Keratinocyte (primary cell): ENCODE results near the gene PGA4. TPM values are rescaled to one million over a fixed set of nuclear protein-coding genes. Genes with fewer than 3 reads are reported as not detected.
"Not testable (repeated sequence)": the region's sequence is repeated elsewhere in the genome, so short reads cannot be mapped to it uniquely, and the experiment has no call there.

ENCODE experiments used
- DNase-seq: peaks from one replicate; pipeline ENCODE4 v3.0.0-alpha.2; 2011; ENCODE audit warnings: low read depth, missing footprints, low spot score
- FAIRE-seq: peaks from 2 replicates; lab custom pipeline; 2011; peaks lifted over from hg19 to GRCh38; lab: Jason Lieb, UNC
- H2AFZ ChIP-seq: 2 replicates; pipeline ENCODE4 v1.6.0; 2012; ENCODE audit warnings: low read length, control low read depth, inconsistent platforms; ENCODE audit not compliant: control insufficient read depth
- H3K27ac ChIP-seq: 2 replicates; pipeline ENCODE4 v1.5.1; 2011; ENCODE audit warnings: low read length; ENCODE audit not compliant: control insufficient read depth, insufficient read depth
- H3K27me3 ChIP-seq: 3 replicates; pipeline ENCODE4 v1.6.0; 2011; ENCODE audit warnings: low read length; ENCODE audit not compliant: control insufficient read depth, insufficient read depth; ENCODE audit errors: extremely low read depth
- H3K36me3 ChIP-seq, 2 experiments: 2 replicates in 1 of 2; 3 replicates in 1 of 2; pipeline ENCODE4 v1.5.1; 2011; ENCODE audit warnings: low read length in 2 of 2, mild to moderate bottlenecking in 1 of 2; ENCODE audit not compliant: control insufficient read depth in 2 of 2, insufficient read depth in 2 of 2; ENCODE audit errors: extremely low read depth in 1 of 2
- H3K4me1 ChIP-seq: 3 replicates; pipeline ENCODE4 v1.5.1; 2011; ENCODE audit warnings: low read length; ENCODE audit not compliant: control insufficient read depth, insufficient read depth; ENCODE audit errors: extremely low read depth
- H3K4me2 ChIP-seq: 3 replicates; pipeline ENCODE4 v1.6.0; 2011; ENCODE audit warnings: low read depth, low read length; ENCODE audit not compliant: control insufficient read depth, insufficient read depth; ENCODE audit errors: extremely low read depth
- H3K4me3 ChIP-seq, 3 experiments: fragments of 200-600 bp in 1 of 3; sonication (generic) in 1 of 3; 2 replicates in 2 of 3; 3 replicates in 1 of 3; pipeline ENCODE4 v1.5.1; 2011 to 2016; ENCODE audit warnings: low read length in 3 of 3, mild to moderate bottlenecking in 3 of 3, control low read depth in 2 of 3, inconsistent platforms in 1 of 3, low read depth in 1 of 3, mixed read lengths in 1 of 3, mixed run types in 1 of 3, moderate library complexity in 1 of 3; ENCODE audit not compliant: control insufficient read depth in 2 of 3, insufficient read depth in 2 of 3; ENCODE audit errors: extremely low read depth in 1 of 3
- H3K79me2 ChIP-seq: 2 replicates; pipeline ENCODE4 v1.6.0; 2012; ENCODE audit warnings: low read length; ENCODE audit not compliant: control insufficient read depth, insufficient read depth
- H3K9ac ChIP-seq: 3 replicates; pipeline ENCODE4 v1.6.0; 2011; ENCODE audit warnings: low read length; ENCODE audit not compliant: control insufficient read depth, insufficient read depth; ENCODE audit errors: extremely low read depth
- H3K9me1 ChIP-seq: 3 replicates; pipeline ENCODE4 v1.6.0; 2011; ENCODE audit warnings: low read length; ENCODE audit not compliant: control insufficient read depth, insufficient read depth; ENCODE audit errors: extremely low read depth
- H3K9me3 ChIP-seq: 2 replicates; pipeline ENCODE4 v1.5.1; 2012; ENCODE audit warnings: low read depth, low read length; ENCODE audit not compliant: control insufficient read depth
- H4K20me1 ChIP-seq: 3 replicates; pipeline ENCODE4 v1.6.0; 2011; ENCODE audit warnings: low read length; ENCODE audit not compliant: control insufficient read depth, insufficient read depth; ENCODE audit errors: extremely low read depth
- dilution Hi-C: fragments of 300-500 bp; cut with MboI; formaldehyde crosslinking; loops from one replicate; pipeline ENCODE4 v1.7.0; 2020; ENCODE audit warnings: low sequenced_read_pairs; ENCODE audit not compliant: extremely low pct_ligation_motif_present
- polyA plus RNA-seq, 5 experiments: library from polyadenylated mRNA; depleted of rRNA in 3 of 5; stranded (reverse) in 3 of 5; stranded (forward) in 1 of 5; unstranded in 1 of 5; fragments of >200 nt; gene quantifications; 1 replicate in 1 of 5; 2 replicates in 3 of 5; 3 replicates in 1 of 5; pipeline versions ENCODE4 v1.2.1 to v1.2.3, GENCODE V29; 2011 to 2012; ENCODE audit warnings: missing spikeins in 2 of 5, low read depth in 1 of 5, low replicate concordance in 1 of 5

The PGA4 gene
- polyA plus RNA-seq, 1 donor (not counting 4 experiments of a cell fraction or from before 2014, with no cell fraction given) = not detected

DNA sequence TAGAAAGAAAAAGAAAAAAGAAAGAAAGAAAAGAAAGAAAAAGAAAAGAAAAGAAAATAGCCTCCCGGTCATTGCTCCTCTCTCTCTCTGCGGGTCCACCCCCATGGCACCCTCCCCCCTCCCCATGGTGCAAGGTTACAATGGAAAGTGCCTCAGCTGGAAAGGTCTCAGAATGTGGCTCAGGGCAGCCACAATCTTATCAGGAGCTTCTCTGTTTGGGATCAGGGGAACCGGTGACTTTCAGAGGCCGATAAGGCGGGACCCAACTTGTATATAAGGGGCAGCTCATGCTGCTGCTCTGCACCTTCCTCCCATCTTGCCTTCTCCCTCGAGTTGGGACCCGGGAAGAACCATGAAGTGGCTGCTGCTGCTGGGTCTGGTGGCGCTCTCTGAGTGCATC, 18.7 kb downstream of the PGA4 start, which contains the start of gene PGA5:
PGA5 (plus strand) TSS at position 301 of the 400 bp plus-strand sequence; CDS start at position 353, 52 bp downstream.
- H3K4me3 ChIP-seq, FAIRE-seq, H3K27me3 ChIP-seq, DNase-seq, H3K27ac ChIP-seq, H4K20me1 ChIP-seq, H3K9me1 ChIP-seq, dilution Hi-C loops, H3K4me1 ChIP-seq, H3K9me3 ChIP-seq, H3K9ac ChIP-seq, H3K36me3 ChIP-seq, H3K4me2 ChIP-seq, H3K79me2 ChIP-seq, H2AFZ ChIP-seq: not testable (repeated sequence)

DNA sequence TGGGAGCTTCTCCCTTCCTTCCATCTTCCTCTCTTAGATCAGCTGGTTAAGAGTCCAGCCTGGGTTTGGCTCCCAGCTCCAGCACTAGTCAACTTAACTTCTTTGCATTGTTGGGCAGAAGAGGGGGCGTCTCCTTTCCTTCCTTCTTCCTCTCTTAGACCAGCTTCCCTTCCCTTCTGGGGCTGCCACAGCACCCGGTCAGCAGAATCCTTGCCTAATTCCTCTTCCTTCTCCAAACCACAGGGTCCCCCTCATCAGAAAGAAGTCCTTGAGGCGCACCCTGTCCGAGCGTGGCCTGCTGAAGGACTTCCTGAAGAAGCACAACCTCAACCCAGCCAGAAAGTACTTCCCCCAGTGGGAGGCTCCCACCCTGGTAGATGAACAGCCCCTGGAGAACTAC, 19.4 kb downstream of the PGA4 start:
- H3K4me2 ChIP-seq, H3K9ac ChIP-seq, FAIRE-seq, dilution Hi-C loops, H3K4me1 ChIP-seq, H3K9me3 ChIP-seq, H3K79me2 ChIP-seq, H3K9me1 ChIP-seq, H3K27me3 ChIP-seq, H2AFZ ChIP-seq, H4K20me1 ChIP-seq, H3K4me3 ChIP-seq, H3K36me3 ChIP-seq, DNase-seq, H3K27ac ChIP-seq: not testable (repeated sequence)

DNA sequence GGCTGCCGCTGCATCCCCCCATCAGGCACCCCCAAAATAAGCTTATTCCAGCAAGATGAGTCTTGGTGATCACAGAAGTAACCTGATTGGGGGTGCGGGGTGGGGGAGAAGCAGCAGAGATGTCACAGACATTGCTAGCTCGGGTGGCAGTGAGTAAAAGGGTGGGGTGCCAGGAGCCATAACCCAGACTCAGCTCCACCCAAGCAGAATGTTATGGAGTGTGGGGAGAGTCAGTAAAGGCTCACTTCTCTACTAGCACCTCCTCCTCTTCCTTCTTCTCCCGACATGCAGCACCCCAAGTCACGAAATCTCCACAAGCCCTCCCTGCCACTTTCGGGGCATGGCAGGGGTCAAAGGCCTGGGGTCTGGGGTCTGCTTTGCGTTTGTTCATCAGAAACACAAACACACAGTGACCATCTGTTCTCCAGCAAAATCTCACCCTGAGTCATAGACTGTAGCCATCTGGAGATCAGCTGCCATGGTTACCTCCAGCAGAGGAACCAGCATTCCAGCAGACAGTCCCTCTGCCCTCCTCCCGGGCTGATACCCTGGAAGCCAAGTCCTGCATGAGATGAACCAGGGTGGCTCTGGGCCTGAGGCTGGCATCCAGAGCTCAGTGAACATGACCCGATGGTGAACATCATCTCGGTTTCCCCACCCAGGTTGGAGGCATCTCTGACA, 23.3 kb downstream of the PGA4 start:
- H4K20me1 ChIP-seq, H3K36me3 ChIP-seq, H2AFZ ChIP-seq, H3K27ac ChIP-seq, H3K4me2 ChIP-seq, DNase-seq, H3K9me3 ChIP-seq, H3K9me1 ChIP-seq, H3K79me2 ChIP-seq, dilution Hi-C loops, FAIRE-seq, H3K27me3 ChIP-seq, H3K9ac ChIP-seq, H3K4me3 ChIP-seq, H3K4me1 ChIP-seq: not testable (repeated sequence)

DNA sequence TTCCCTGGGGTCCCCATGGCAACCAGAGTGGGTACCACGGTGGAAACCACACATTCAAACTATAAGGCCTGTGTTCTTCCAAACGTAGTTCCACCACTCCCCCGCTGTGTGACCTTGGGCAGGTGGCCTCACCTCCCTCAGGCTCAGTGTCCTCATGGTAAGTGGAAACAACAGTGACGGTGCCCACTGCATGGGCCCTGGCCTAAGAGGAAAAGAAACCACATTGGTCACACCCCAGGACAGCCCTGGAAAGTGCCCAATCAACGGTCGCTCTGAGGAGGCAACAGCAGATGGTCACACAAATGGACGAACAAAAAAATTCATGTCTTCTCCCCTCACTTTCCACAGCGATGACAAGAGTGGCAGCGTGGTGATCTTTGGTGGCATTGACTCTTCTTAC, 25.9 kb downstream of the PGA4 start:
- H3K4me1 ChIP-seq, H3K36me3 ChIP-seq, H3K27me3 ChIP-seq, H3K9me1 ChIP-seq, H3K4me2 ChIP-seq, H2AFZ ChIP-seq, H3K27ac ChIP-seq, H3K4me3 ChIP-seq, H3K9me3 ChIP-seq, DNase-seq, H3K79me2 ChIP-seq, H3K9ac ChIP-seq, FAIRE-seq, H4K20me1 ChIP-seq, dilution Hi-C loops: not testable (repeated sequence)

DNA sequence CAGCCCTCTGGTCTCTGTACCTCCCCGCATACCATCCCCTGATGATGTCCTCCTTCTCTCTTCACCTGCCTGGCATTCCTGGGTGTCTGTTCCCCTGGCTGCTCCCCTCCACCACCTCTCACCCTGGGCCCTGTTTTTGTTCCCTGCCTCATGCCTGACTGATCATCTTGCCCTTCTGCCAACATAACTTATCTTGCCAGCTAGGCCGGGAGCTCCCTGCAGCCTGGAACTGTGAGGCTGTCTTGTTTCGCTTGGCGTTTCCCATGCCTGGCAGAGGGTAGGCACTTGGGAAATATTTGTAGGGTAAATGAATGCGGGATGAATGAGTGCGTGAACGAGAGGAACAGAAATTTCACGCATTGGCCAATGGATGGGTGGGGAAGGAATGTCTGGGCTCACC, 27.1 kb downstream of the PGA4 start:
- H3K79me2 ChIP-seq, H3K36me3 ChIP-seq, H3K4me3 ChIP-seq, H4K20me1 ChIP-seq, DNase-seq, H3K9me1 ChIP-seq, H2AFZ ChIP-seq, FAIRE-seq, H3K4me2 ChIP-seq, H3K9ac ChIP-seq, H3K27me3 ChIP-seq, H3K27ac ChIP-seq, dilution Hi-C loops, H3K9me3 ChIP-seq, H3K4me1 ChIP-seq: not testable (repeated sequence)
